Adrenal gland (tissue), 5 donors: ENCODE measurements around the gene POLR1D.

Experiments used
- CTCF ChIP-seq, 6 experiments: fragments of 450-650 bp in 4 of 6; fragments of 200-600 bp in 2 of 6; sonication (generic) in 1 of 6; IDR thresholded peaks; 1 replicate in 5 of 6; 2 replicates in 1 of 6; pipeline versions ENCODE4 v1.5.1 to v1.8.0; 2016 to 2021; ENCODE audit warnings: antibody characterized with exemption in 6 of 6, mild to moderate bottlenecking in 2 of 6, moderate library complexity in 1 of 6
- POLR2A ChIP-seq, 2 donors: fragments of 450-650 bp; IDR thresholded peaks; one replicate each; pipeline ENCODE4 v1.6.1; 2017; ENCODE audit warnings: antibody characterized with exemption in 2 of 2, mild to moderate bottlenecking in 2 of 2, moderate library complexity in 1 of 2
- donor health status: DM: no; HTN: no; CAD: no.

- TF ChIP-seq CTCF (IDR thresholded peaks at IDR 0.05), result no peak
- TF ChIP-seq POLR2A (IDR thresholded peaks at IDR 0.05), result no peak
Measured at GRCh38 chr13:27621116-27621365, 651 bp upstream of the POLR1D start.
